Osteocyte (in vitro differentiated cells): Measurements from ENCODE around the gene LCAT. TPM values are rescaled to one million over a fixed set of nuclear protein-coding genes. Genes with fewer than 3 reads are reported as not detected.
"Not testable (repeated sequence)": the region's sequence is repeated elsewhere in the genome, so short reads cannot be mapped to it uniquely, and the experiment has no call there.

Experiments
- DNase-seq: peaks from one replicate; pipeline ENCODE4 v3.0.0; 2021; ENCODE audit warnings: mixed read lengths; ENCODE audit not compliant: unreplicated experiment; ENCODE audit errors: extremely low spot score
- H3K27ac Mint-ChIP-seq: one replicate; pipeline ENCODE4 v1.8.0; 2021; ENCODE audit warnings: mild to moderate bottlenecking, mixed read lengths; ENCODE audit not compliant: unreplicated experiment
- H3K27me3 Mint-ChIP-seq: one replicate; pipeline ENCODE4 v1.8.0; 2021; ENCODE audit warnings: mixed read lengths; ENCODE audit not compliant: unreplicated experiment
- H3K36me3 Mint-ChIP-seq: one replicate; pipeline ENCODE4 v1.8.0; 2021; ENCODE audit warnings: mixed read lengths; ENCODE audit not compliant: unreplicated experiment
- H3K4me1 Mint-ChIP-seq: one replicate; pipeline ENCODE4 v1.8.0; 2021; ENCODE audit warnings: mixed read lengths; ENCODE audit not compliant: unreplicated experiment
- H3K4me3 Mint-ChIP-seq: one replicate; pipeline ENCODE4 v1.8.0; 2021; ENCODE audit warnings: mild to moderate bottlenecking, moderate library complexity, mixed read lengths; ENCODE audit not compliant: unreplicated experiment
- H3K9me3 Mint-ChIP-seq: one replicate; pipeline ENCODE4 v1.8.0; 2021; ENCODE audit warnings: mixed read lengths; ENCODE audit not compliant: unreplicated experiment
- CTCF ChIP-seq: fragments of 200-600 bp; sonication (generic); IDR thresholded peaks from 2 replicates; pipeline ENCODE4 v1.5.0; 2021; ENCODE audit warnings: antibody characterized with exemption, mild to moderate bottlenecking, moderate library complexity
- total RNA-seq: library from RNA; stranded (reverse); gene quantifications from 2 replicates; pipeline ENCODE4 v1.2.1, GENCODE V29; 2021

The LCAT gene
- total RNA-seq, 1 donor from 2014 or later = 36.9 TPM

- Mint-ChIP-seq H3K36me3 (peaks cover 2% of the 10 kb centered on the region), H3K27ac (peak overlapping the region; percentile 86), H3K4me1 (peaks cover 21% of the 10 kb centered on the region), H3K4me3 (no peak overlapping the region), H3K27me3 (no peaks in the 10 kb centered on the region), H3K9me3 (no peaks in the 10 kb centered on the region)
- TF ChIP-seq CTCF = no peak
- no peak for DNase-seq
These were observed 26.1 kb downstream of the LCAT start for GRCh38 chr16:67917852-67918236.

- Mint-ChIP-seq H3K9me3 (no peaks in the 10 kb centered on the region), H3K27me3 (no peaks in the 10 kb centered on the region), H3K4me1 (peaks cover 21% of the 10 kb centered on the region), H3K36me3 (peaks cover 2% of the 10 kb centered on the region), H3K4me3 (no peak overlapping the region), H3K27ac (peak overlapping the region; percentile 86)
- no peak for TF ChIP-seq CTCF
- no peak for DNase-seq
These were observed 26.6 kb downstream of the LCAT start for GRCh38 chr16:67917140-67917851.

- no peaks in the 10 kb centered on the region for H3K9me3 Mint-ChIP-seq
- peak overlapping the region; percentile 51 for H3K27ac Mint-ChIP-seq
- no peak overlapping the region for H3K4me3 Mint-ChIP-seq
- H3K36me3 Mint-ChIP-seq = peaks cover 2% of the 10 kb centered on the region
- no peak for TF ChIP-seq CTCF
- DNase-seq = no peak
- H3K4me1 Mint-ChIP-seq = peaks cover 21% of the 10 kb centered on the region
- H3K27me3 Mint-ChIP-seq = no peaks in the 10 kb centered on the region
These were observed 27.8 kb downstream of the LCAT start for GRCh38 chr16:67915831-67916723.

GRCh38 chr16:67915496-67915769, 28.5 kb downstream of the LCAT start:
- H3K4me1 Mint-ChIP-seq = peaks cover 21% of the 10 kb centered on the region
- H3K9me3 Mint-ChIP-seq, H3K27me3 Mint-ChIP-seq, H3K4me3 Mint-ChIP-seq, DNase-seq, H3K36me3 Mint-ChIP-seq, H3K27ac Mint-ChIP-seq: not testable (repeated sequence)

- no peaks in the 10 kb centered on the region for H3K27me3 Mint-ChIP-seq
- no peak overlapping the region for H3K27ac Mint-ChIP-seq
- DNase-seq = no peak
- no peak for TF ChIP-seq CTCF
- peaks cover 25% of the 10 kb centered on the region for H3K4me1 Mint-ChIP-seq
- H3K36me3 Mint-ChIP-seq = peaks cover 5% of the 10 kb centered on the region
- H3K9me3 Mint-ChIP-seq = no peaks in the 10 kb centered on the region
- no peak overlapping the region for H3K4me3 Mint-ChIP-seq
These were observed 29.0 kb downstream of the LCAT start for GRCh38 chr16:67914758-67915495.
